ENCODE data around the gene MBD2. TPM values are rescaled to one million over a fixed set of nuclear protein-coding genes. Genes with fewer than 3 reads are reported as not detected.
"Not testable (repeated sequence)": the region's sequence is repeated elsewhere in the genome, so short reads cannot be mapped to it uniquely, and the experiment has no call there.

The MBD2 gene
- polyA plus RNA-seq, 1 donor from 2014 or later = 12.3 TPM

DNA sequence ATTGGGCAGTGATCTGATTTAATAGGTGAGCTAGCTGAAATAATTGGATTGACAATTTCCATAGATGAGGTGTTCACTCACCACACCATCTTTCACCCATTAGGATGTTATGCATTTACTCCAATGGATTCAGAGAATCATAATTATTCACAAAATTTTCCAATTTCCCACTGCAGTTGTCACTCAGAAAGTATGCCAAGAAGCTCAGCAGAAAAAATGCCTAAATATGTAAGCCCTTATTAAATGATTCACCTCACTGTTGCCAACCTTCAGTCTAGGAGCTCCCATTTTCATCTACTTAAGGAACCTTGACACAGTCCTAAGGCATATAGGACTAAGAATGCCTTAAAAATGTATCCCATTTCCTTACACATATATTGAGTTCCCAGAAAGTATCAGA, 94.3 kb downstream of the MBD2 start:
- H3K27me3 Mint-ChIP-seq = no peaks in the 10 kb centered on the region
- H3K4me3 Mint-ChIP-seq = no peak overlapping the region
- no peaks in the 10 kb centered on the region for H3K9me3 Mint-ChIP-seq
- H3K27ac Mint-ChIP-seq = no peak overlapping the region
- peaks cover under 1% of the 10 kb centered on the region for H3K36me3 Mint-ChIP-seq
- peaks cover 0 to 8% (median 6%) of the 10 kb centered on the region in 3 donors for H3K4me1 Mint-ChIP-seq

DNA sequence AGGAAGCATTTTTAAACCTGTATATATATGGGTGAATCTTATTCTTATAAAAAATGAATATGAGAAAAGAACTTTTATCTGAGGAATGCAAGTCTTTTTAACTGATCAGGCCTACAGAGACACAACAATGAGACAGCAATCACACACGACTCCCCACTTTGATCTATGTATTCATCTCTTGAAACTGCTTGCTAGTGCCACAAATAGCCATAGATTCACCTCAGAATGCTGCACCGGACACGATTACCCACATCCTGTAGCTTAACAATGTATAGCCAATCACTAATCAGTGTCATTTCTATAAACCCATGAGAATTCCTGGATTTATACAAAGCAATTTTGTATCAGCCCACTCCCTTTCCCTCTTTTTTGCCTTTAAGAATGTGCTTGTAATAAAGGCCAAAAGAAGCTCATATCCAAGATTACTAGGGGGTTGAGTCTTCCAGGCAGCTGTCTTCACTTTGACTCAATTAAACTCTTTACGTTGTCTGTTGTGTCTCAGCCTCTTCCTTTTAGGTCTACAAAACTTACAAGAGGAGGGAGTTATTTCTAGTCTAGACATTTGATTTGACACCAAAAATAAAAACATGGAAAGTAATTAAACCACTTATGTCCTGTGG, 94.9 kb downstream of the MBD2 start:
- Mint-ChIP-seq H3K4me1 (peaks cover 0 to 8% (median 6%) of the 10 kb centered on the region in 3 donors), H3K36me3 (peaks cover 2% of the 10 kb centered on the region), H3K27me3 (no peaks in the 10 kb centered on the region), H3K9me3 (no peaks in the 10 kb centered on the region), H3K4me3 (no peak overlapping the region), H3K27ac (no peak overlapping the region)

DNA sequence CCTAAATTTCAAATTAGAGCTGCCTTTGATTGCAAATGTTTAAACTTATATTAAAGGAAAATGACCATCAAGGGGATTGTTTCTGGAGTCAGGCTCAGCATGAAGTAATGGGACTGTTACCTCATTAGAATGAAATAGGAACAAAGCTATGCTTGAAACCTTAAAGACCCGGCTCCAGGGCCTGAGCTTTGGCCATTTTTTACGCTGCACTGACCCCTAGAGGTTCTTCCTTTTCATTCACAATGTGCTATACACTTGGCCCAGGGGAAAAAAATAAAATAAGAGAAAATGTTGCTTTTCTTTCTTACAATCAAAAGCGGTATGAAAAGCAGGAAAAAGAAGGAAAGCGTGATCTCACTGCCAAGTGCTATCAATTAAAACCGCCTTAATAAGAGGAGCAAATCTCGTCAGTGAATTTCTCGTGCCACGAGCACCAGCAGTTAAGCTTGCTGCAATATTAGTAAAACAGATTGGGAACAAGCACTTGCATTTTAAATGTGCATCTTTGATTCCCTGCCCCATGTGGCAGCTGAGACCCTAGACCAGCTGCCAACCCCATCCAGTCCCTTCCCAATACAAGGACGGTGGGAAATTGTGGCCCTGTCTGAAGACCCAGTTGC, 96.6 kb downstream of the MBD2 start:
- Mint-ChIP-seq H3K36me3 (peaks cover 2% of the 10 kb centered on the region), H3K27me3 (no peaks in the 10 kb centered on the region), H3K4me3 (no peak overlapping the region), H3K27ac (no peak overlapping the region), H3K4me1 (peaks cover 0 to 8% (median 6%) of the 10 kb centered on the region in 3 donors), H3K9me3 (no peaks in the 10 kb centered on the region)

DNA sequence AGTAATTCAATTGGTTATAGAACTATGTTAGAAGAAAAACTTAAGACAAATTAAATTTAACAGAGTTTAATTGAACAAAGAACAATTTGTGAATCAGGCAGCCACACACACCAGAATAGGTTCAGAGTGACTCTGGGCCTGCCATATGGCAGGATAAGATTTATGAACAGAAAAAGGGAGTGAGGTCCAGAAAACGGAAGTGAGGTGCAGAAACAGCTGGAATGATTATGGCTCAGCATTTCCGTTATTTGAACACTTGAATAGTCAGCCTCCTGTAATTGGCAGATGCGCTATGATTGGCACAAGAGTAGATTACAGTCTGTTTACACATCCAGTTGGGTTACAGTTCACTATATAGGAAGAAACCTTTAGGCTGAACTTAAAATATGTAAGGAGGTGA, 99.0 kb downstream of the MBD2 start:
- Mint-ChIP-seq H3K4me3 (no peak overlapping the region), H3K9me3 (no peaks in the 10 kb centered on the region), H3K4me1 (peaks cover 0 to 9% (median 6%) of the 10 kb centered on the region in 3 donors), H3K27me3 (no peaks in the 10 kb centered on the region), H3K36me3 (peaks cover 2% of the 10 kb centered on the region), H3K27ac (no peak overlapping the region)

DNA sequence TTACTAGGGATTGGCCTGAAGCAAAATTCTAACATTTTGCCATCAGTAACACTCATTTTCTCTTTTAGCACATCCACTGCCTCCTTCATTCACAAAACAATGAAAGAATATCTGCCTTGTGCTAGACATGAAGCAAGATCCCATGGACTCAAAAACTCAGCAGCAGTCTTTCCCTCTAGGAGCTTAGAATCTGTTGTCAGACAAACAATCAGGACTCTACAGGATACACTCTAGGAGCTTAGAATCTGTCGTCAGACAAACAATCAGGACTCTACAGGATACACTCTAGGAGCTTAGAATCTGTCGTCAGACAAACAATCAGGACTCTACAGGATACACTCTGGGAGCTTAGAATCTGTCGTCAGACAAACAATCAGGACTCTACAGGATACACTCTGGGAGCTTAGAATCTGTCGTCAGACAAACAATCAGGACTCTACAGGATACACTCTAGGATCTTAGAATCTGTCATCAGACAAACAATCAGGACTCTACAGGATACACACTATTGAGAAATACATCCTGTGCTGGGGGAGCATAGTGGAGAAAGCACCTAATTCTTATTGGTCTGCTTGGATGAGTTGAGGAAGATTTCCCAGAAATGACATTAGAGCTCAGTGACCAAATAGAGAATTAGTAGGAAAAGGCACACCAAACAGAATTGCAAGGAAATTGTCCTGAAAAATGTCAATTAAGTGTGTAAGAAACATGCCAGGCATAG, 100.6 kb downstream of the MBD2 start:
- not testable (repeated sequence) for H3K36me3 Mint-ChIP-seq, H3K9me3 Mint-ChIP-seq, H3K4me3 Mint-ChIP-seq, H3K27ac Mint-ChIP-seq, H3K4me1 Mint-ChIP-seq, H3K27me3 Mint-ChIP-seq

DNA sequence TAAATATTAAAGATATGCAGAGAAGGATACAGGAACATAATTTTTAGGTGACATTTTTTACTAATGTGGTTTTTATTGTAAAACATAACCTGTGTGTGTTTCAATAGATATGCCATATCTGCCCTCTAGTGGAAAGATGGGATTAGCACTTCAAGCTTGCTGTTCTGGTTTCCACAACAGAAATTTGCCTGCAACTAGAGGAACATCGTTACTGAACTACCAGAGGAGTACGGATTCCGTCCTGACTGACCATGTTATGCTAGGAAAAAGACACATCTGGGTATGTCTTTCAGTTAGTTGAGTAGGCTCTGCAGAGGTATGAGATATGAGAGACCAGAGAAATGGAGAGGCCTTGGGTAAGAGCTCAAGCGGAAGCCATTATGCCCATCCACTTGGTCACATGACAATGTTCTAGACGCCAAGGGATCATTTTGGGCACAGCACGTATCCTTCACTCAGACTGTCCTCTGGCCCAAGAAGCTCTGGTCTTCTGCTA, 104.9 kb downstream of the MBD2 start:
- Mint-ChIP-seq H3K4me3 (peak overlapping the region in 3 of 4 donors; percentile 56 to 87 (median 75)), H3K27ac (no peak overlapping the region), H3K27me3 (no peaks in the 10 kb centered on the region), H3K4me1 (peaks cover 0 to 4% (median 2%) of the 10 kb centered on the region in 3 donors), H3K36me3 (no peaks in the 10 kb centered on the region), H3K9me3 (no peaks in the 10 kb centered on the region)

DNA sequence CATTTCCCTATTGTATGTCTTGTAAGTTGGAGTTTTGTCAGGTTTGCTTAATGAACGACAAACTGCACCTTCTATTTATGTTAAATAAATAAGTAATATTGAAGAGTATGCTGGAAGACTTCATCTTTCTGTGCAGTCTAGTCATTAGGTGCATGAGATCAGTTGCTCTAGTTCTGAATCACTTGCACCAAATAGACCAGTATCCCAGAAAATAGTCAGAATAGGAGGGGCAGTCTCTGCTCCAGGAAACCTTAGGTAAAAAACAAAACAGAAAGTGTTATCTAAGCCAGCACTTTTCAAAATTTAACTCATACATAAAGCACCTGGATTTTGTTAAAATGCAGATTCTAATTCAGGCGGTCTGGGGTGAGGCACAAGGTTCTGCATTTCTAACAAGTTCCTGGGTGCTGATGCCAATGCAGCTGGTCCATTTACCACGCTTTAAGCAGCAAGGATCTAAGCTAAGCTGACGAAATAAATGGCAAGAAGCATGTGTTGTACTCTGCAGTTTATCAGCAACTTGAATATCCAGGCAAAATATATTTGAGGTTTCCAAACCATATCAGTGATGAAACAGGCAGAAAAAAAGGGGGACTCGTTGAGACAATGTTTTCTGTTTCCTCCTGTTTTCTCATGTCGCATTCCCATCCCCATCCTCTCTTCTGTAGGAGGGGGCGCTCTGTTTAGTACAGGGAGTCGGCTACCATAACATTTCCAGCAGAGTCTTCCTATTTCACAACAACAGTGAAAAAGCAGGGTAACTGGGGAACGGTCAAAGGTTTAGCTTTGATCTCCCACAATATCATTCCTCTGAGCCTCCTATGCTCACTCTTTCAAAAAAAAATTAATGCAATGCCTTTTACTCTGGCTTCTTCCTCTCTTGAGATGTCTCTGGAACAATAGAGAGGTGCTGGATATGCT, 106.4 kb downstream of the MBD2 start:
- no peaks in the 10 kb centered on the region for H3K27me3 Mint-ChIP-seq
- no peak overlapping the region for H3K27ac Mint-ChIP-seq
- H3K36me3 Mint-ChIP-seq = no peaks in the 10 kb centered on the region
- no peak overlapping the region for H3K4me3 Mint-ChIP-seq
- no peaks in the 10 kb centered on the region for H3K9me3 Mint-ChIP-seq
- peaks cover 0 to 4% (median 2%) of the 10 kb centered on the region in 3 donors for H3K4me1 Mint-ChIP-seq

DNA sequence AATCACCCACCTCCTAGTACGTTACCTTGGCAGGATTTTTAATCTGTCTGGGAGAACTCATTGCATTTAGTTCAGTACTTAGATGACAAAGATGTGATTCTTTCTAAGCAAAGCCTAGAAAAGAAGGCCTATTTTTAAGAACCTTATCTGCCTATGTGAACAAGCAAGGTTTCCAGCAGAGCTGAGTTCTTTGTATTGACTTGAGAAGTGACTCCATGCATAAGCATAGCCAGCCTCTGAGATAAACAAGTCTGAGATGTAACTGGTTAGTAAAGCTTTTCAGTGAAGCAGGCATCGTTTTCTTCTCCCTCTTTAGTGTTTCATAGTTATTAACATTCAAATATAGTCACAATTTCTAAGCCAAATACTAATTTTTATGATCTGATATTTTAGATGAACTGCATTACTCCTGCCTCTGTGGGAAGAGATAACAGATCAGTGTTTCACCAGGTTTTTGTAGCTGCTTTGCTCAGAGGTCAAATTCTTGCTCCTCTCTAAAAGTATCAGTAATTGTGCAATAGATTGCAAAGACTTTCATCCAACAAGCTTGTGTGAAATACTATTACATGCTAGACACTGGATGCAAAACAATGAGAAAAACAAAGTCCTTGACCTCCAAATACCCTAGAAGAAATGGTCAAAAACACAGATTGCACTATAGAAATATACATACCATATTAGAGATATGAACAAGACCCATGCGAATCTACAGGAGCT, 107.8 kb downstream of the MBD2 start:
- Mint-ChIP-seq H3K36me3 (no peaks in the 10 kb centered on the region), H3K4me1 (peaks cover 0 to 4% (median 2%) of the 10 kb centered on the region in 3 donors), H3K27ac (no peak overlapping the region), H3K4me3 (no peak overlapping the region), H3K9me3 (peaks cover 0 to 2% (median 0%) of the 10 kb centered on the region in 3 donors), H3K27me3 (no peaks in the 10 kb centered on the region)

DNA sequence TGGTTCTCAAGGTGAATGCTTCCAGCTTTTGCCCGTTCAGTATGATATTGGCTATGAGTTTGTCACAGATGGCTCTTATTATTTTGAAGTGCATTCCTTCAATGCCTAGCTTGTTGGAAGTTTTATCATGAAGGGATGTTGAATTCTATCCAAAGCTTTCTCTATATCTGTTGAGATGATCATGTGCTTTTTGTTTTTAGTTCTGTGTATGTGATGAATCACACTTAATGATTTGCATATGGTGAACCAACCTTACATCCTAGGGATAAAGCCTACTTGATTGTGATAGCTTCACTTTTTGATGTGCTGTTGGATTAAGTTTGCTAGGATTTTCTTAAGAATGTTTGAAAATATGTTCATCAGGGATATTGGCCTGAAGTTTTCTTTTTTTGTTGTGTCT, 112.1 kb downstream of the MBD2 start:
- H3K27me3 Mint-ChIP-seq = no peaks in the 10 kb centered on the region
- no peaks in the 10 kb centered on the region for H3K36me3 Mint-ChIP-seq
- H3K27ac Mint-ChIP-seq = no peak overlapping the region
- H3K4me1 Mint-ChIP-seq = no peaks in the 10 kb centered on the region
- H3K4me3 Mint-ChIP-seq = no peak overlapping the region
- peaks cover 0 to 2% (median 0%) of the 10 kb centered on the region in 3 donors for H3K9me3 Mint-ChIP-seq

DNA sequence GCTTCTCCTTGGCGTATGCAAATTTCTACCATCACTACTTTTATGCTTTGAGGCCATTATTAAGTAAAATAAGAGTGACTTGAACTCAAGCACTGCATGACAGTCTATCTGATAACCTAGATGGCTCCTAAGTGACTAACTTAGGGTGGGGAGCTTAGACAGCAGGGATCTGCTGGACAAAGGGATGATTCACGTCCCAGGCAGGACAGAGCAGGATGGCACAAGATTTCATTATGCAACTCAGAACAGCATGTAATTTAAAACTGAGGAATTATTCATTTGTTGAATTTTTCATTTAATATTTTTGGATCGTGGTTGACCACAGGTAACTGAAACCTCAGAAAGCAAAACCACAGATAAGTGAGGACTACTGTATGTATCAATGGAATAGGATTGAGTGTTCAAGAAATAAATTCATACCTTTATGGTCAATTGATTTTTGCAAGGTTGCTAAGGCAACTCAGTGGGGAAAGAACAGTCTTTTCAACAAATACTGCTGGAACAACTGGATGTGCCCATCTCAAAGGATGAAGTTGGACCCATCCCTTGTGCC, 115.3 kb downstream of the MBD2 start:
- Mint-ChIP-seq H3K36me3 (no peaks in the 10 kb centered on the region), H3K4me3 (no peak overlapping the region), H3K27me3 (no peaks in the 10 kb centered on the region), H3K4me1 (no peaks in the 10 kb centered on the region), H3K27ac (no peak overlapping the region), H3K9me3 (peaks cover 0 to 2% (median 0%) of the 10 kb centered on the region in 3 donors)

DNA sequence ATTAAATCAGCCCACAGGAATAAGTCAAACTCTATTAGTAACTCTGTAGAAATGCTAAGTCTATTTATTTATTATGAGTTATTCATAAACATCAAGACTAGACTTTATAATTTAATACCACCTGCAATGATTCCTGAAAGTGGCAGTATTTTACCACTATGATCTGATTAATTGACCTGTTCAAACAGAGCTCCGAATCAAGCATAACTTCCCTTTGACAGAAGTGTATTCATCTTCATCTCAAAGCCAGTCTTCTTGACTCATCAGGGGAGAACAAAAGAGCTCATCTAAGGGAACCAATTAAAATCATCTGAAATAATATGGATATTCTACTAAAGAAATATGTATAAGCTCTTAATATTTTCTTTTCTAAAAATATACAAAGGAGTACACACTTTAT, 122.3 kb downstream of the MBD2 start:
- Mint-ChIP-seq H3K9me3 (peaks cover 0 to 7% (median 1%) of the 10 kb centered on the region in 3 donors), H3K4me1 (no peaks in the 10 kb centered on the region), H3K36me3 (peaks cover 6% of the 10 kb centered on the region), H3K27me3 (no peaks in the 10 kb centered on the region), H3K4me3 (no peak overlapping the region), H3K27ac (no peak overlapping the region)

Data from IgD-negative memory B cell (primary cell).